Measurements from ENCODE around the gene TP53I13.

DNA sequence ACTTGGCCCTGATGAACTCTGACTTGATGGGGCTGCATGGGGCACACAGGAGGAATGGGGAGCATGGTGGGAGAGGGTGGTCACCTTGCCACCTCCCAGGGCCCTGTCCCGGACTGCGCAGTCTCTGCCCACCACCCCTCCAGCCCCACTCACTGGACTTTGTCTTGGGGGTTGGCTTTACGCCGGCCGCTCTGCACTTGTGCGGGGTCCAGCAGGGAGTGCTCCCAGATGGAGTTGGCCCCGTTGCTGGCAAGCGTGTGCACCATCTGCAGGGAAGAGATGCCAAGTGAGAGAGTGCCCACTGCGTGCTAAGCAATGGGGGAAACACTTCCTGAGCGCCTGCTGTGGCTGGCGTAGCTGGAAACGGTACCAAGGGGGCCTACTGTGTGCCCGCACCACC is 14.3 kb downstream of the TP53I13 start:
- TF ChIP-seq CSDC2 (CRISPR knock-in tag; IDR thresholded peaks at IDR 0.05), result no peak
- no peak for TF ChIP-seq GLIS3 (CRISPR knock-in tag; IDR thresholded peaks at IDR 0.05)
- TF ChIP-seq RARB (CRISPR knock-in tag; IDR thresholded peaks at IDR 0.05), result no peak
- TF ChIP-seq PPARA (CRISPR knock-in tag; IDR thresholded peaks at IDR 0.05; ENCODE audit: borderline replicate concordance), result no peak
- TF ChIP-seq, protein P1, sequence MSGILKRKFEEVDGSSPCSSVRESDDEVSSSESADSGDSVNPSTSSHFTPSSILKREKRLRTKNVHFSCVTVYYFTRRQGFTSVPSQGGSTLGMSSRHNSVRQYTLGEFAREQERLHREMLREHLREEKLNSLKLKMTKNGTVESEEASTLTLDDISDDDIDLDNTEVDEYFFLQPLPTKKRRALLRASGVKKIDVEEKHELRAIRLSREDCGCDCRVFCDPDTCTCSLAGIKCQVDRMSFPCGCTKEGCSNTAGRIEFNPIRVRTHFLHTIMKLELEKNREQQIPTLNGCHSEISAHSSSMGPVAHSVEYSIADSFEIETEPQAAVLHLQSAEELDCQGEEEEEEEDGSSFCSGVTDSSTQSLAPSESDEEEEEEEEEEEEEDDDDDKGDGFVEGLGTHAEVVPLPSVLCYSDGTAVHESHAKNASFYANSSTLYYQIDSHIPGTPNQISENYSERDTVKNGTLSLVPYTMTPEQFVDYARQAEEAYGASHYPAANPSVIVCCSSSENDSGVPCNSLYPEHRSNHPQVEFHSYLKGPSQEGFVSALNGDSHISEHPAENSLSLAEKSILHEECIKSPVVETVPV (CRISPR knock-in tag; IDR thresholded peaks at IDR 0.05), result no peak
- TF ChIP-seq, protein P2, sequence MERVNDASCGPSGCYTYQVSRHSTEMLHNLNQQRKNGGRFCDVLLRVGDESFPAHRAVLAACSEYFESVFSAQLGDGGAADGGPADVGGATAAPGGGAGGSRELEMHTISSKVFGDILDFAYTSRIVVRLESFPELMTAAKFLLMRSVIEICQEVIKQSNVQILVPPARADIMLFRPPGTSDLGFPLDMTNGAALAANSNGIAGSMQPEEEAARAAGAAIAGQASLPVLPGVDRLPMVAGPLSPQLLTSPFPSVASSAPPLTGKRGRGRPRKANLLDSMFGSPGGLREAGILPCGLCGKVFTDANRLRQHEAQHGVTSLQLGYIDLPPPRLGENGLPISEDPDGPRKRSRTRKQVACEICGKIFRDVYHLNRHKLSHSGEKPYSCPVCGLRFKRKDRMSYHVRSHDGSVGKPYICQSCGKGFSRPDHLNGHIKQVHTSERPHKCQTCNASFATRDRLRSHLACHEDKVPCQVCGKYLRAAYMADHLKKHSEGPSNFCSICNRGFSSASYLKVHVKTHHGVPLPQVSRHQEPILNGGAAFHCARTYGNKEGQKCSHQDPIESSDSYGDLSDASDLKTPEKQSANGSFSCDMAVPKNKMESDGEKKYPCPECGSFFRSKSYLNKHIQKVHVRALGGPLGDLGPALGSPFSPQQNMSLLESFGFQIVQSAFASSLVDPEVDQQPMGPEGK (CRISPR knock-in tag; IDR thresholded peaks at IDR 0.05; ENCODE audit: borderline replicate concordance), result no peak
- TF ChIP-seq SNAI2 (CRISPR knock-in tag; IDR thresholded peaks at IDR 0.05), result no peak
- TF ChIP-seq ZC3H10 (CRISPR knock-in tag; IDR thresholded peaks at IDR 0.05), result no peak
- TF ChIP-seq, protein P3, sequence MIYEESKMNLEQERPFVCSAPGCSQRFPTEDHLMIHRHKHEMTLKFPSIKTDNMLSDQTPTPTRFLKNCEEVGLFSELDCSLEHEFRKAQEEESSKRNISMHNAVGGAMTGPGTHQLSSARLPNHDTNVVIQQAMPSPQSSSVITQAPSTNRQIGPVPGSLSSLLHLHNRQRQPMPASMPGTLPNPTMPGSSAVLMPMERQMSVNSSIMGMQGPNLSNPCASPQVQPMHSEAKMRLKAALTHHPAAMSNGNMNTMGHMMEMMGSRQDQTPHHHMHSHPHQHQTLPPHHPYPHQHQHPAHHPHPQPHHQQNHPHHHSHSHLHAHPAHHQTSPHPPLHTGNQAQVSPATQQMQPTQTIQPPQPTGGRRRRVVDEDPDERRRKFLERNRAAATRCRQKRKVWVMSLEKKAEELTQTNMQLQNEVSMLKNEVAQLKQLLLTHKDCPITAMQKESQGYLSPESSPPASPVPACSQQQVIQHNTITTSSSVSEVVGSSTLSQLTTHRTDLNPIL (CRISPR knock-in tag; IDR thresholded peaks at IDR 0.05; ENCODE audit: low read depth), result no peak
- TF ChIP-seq, protein P4, sequence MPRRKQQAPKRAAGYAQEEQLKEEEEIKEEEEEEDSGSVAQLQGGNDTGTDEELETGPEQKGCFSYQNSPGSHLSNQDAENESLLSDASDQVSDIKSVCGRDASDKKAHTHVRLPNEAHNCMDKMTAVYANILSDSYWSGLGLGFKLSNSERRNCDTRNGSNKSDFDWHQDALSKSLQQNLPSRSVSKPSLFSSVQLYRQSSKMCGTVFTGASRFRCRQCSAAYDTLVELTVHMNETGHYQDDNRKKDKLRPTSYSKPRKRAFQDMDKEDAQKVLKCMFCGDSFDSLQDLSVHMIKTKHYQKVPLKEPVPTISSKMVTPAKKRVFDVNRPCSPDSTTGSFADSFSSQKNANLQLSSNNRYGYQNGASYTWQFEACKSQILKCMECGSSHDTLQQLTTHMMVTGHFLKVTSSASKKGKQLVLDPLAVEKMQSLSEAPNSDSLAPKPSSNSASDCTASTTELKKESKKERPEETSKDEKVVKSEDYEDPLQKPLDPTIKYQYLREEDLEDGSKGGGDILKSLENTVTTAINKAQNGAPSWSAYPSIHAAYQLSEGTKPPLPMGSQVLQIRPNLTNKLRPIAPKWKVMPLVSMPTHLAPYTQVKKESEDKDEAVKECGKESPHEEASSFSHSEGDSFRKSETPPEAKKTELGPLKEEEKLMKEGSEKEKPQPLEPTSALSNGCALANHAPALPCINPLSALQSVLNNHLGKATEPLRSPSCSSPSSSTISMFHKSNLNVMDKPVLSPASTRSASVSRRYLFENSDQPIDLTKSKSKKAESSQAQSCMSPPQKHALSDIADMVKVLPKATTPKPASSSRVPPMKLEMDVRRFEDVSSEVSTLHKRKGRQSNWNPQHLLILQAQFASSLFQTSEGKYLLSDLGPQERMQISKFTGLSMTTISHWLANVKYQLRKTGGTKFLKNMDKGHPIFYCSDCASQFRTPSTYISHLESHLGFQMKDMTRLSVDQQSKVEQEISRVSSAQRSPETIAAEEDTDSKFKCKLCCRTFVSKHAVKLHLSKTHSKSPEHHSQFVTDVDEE (CRISPR knock-in tag; IDR thresholded peaks at IDR 0.05), result no peak
- no peak for TF ChIP-seq ARNTL (CRISPR knock-in tag; IDR thresholded peaks at IDR 0.05; ENCODE audit: borderline replicate concordance, low read depth)

Measured in SK-N-SH treated with all-trans-retinoic acid at 6 μM for 48 hours (cell line).